HG03342 (cell line): ENCODE measurements around the gene LZTS2.

Source experiments
- ATAC-seq: cut with Tn5 transposase; IDR thresholded peaks from one replicate; pipeline ENCODE4 v1.9.1; 2021; ENCODE audit warnings: mild to moderate bottlenecking, moderate library complexity; ENCODE audit not compliant: unreplicated experiment

The LZTS2 gene

DNA sequence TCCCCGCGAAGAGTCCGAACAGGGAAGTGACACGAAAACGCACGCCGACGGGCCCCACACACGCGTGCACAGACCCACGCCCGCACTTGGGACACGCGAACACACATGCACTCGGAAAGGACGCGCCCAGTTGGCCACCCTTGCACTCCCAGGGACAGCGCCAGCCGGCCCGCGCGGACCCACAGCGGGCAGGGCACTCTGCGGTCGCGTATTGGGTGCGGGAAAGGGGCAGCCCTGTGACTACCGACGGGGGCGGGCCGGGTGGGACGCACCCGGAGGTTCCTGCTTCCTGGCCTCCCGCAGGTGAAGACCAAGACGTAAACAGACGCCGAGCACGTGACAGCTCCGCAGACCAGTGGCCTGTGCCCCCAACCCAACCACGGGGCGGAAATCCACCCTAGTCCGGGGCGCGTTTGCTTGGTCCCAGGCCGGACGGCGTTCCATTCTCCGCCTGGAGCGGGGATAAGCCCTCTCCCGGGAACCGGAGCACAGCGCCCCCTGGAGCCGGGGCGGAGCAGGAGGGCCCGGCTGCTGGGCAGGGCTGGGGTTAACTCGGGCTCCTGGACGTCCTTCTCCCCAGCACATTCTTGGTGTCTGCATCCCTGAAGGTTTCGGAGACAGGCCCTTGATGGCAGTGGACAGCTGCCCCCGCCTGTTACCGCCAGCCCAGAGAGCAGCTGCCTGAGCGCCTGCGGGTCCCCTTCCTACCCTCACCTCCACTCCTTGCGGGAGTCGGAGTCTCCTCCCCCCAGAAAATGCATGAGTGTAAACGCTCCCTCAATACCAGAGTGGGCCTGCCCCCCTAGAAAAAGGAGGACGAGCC is 2.0 kb upstream of the LZTS2 start:
- ATAC-seq: no peak

GRCh38 chr10:100998183-100998990 is 1.2 kb upstream of the LZTS2 start:
- ATAC-seq: no peak

DNA sequence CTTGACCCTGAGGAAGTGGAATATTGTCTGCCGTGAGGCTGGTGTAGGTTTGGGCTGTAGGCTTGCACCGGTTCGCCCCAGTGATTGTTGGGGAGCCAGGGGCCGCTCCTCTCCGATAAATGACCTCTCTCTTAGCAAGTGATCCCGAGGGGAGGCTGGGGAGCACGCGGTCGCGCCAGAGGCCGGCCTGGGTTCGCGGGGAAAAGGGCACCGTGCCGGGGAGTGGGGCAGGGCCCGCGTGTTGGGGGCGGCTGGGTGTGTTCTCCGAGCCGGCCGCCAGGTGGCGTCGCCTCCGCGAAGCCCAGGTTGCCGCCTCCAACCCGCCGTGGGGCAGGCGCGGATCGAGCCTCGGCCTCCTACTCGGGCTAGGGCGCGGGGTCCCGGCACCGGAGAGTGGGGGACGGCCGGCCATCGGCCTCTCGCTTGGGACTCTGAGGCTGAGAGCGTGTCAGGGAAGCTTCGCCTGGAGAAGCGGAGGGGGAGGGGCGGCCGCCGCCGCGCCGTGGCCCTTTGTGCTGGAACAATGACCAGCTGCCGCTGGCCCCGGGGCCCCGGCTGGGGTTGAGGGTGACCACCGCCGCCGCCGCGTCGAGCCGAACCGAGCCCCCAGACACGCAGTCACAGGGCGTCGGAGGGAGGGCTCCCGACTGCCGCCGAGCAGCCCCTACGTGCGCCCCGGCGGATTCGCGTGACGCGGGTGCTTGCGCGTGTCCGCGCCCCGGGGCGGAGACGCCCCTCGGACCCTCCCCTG is 442 bp upstream of the LZTS2 start:
- peak; percentile 51 for ATAC-seq

GRCh38 chr10:101000127-101000914 is 713 bp downstream of the LZTS2 start:
- ATAC-seq: no peak

DNA sequence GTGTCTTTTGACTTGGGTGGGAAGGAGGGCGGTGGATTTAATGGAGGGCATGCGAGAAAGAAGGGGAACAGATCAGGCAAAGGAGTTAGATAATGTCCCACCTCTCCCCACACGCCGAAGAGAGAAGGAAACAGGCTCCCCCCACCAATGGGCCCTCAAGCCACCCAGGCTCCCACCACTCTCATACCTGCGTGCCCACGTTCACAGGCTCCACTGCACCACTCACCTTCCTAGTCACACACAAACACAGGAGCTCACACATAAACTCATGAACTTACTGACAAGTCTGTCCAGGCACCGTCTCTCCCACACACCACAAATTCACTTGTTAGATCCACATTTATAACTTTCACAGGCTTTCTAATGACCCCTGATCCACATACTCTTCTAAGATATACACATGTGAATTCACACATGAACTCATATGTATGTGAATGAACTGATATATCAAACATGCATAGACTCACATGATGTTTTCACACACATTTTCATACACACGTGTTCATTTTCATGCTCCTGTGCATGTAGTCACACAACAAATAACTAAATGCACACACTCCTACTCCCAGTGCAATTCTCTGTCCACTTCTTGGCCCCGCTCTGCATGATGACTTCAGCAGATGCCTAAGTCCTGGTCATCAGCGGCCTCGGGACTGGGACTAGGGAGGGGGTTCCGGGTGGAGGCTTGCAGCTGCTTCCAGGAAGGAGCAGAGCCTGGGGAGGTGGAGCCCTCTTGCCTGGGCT is 1.5 kb downstream of the LZTS2 start:
- ATAC-seq: no peak

GRCh38 chr10:101001659-101002035 is 2.0 kb downstream of the LZTS2 start:
- ATAC-seq: no peak

GRCh38 chr10:101002456-101002855 is 2.8 kb downstream of the LZTS2 start:
- no peak for ATAC-seq

GRCh38 chr10:101003639-101004206 is 4.1 kb downstream of the LZTS2 start:
- no peak for ATAC-seq

GRCh38 chr10:101005361-101005760 is 5.8 kb downstream of the LZTS2 start:
- ATAC-seq: no peak

DNA sequence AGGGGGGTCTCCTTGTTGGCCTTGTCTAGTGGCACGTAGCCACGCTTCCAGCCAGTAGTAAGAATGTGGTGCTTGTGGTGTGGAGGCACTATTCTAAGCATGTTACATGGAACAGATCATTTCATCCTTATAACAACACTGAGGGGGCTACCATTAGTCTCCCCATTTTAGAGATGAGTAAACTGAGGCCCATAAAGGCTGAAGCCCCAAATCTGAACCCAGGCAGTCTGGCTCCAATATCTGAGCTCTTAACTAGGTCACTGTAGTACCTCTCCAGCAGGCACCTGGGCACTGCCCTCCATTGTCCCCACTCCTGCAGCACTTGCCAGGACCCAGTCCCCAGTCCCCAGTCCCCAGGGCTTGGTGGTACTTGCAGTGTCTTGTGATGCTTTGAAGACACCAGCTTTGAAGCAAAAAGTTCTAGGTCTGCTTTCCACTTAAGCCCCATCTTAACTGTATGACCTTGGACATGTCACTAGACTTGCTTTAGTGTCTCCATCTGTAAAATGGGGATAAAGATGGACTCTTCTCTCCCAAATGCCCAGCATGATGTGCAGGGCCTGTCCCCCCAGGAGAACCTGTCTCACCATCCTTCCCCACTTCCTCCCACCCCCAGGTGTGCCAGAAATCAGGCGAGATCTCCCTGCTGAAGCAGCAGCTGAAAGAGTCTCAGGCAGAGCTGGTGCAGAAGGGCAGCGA is 6.4 kb downstream of the LZTS2 start:
- no peak for ATAC-seq

GRCh38 chr10:101006593-101007098 is 7.0 kb downstream of the LZTS2 start:
- no peak for ATAC-seq

- ATAC-seq: no peak
Measured at GRCh38 chr10:101007099-101007711, 7.6 kb downstream of the LZTS2 start.

- ATAC-seq: no peak
Measured at GRCh38 chr10:101007915-101008822, 8.6 kb downstream of the LZTS2 start.

DNA sequence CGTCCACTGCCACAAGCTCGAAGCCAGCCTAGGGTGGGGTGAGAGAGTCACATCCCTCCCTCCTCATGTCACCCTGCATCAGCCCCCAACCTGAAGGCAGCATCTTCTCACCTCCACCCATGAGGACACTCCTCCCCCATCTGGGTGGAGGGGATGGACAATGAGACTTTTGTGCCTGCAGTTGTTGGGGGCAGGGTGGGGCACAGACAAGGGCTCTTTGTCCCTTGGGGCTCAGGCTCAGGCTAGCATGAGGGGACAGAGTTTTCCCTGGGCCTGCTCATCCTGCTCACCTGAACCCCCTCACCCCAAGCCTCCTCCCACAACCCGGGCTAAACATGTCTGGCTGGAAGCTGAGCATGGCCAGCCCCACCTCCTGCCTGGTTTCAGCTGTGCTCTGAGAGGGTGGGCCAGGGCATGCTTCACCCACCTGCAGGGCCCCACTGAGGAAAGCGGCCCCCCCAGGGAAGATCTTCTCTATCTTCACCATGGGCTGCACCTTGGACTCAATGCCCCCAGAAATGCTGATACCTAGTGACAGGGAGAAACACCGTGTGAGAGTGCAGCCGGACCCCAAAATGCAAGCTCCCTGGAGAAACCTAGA is 9.3 kb downstream of the LZTS2 start:
- no peak for ATAC-seq

GRCh38 chr10:101010329-101010728 is 10.7 kb downstream of the LZTS2 start:
- no peak for ATAC-seq

DNA sequence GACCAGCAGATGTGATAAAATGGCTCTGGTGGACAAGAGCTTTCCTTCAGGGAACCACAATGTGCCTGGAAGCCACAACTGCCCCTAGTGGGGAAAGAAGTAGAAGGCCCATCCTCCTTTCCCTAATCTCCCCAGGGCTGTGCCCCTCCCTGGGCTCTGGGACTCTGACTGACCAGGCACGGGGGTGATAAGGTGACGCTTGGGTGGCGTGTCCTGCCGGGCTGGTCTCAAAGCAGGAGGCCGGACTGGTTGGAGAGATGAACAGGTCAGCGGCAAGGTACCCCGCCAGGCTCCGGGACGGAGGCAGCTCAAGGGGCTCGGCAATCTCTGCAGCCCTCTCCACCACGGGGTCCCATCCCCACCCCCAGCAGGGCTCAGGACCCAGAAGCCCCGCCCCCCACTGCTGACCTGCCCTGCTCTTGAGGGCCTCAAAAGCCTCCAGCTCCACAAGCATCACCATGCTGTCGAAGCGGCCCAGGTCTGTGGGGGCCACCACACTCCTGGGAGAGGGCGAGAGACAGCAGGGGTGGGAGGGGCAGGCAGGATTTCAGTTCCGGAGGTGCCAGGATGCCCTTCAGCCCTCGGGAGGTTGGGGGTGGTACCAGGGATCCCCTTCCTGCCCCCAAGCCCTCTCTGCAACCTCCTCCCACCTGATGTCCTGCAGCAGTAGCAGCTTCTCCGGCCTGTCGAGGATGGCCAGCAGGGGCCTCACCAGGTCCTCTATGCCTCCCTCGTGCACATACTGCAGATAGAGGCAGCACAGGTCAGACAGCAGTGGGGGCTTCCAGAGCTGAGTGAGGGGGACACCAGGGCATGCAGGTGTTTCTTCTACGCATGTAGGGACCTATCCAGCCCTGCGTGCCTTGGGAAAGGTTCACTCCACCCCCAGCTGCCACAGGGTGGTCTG is 12.2 kb downstream of the LZTS2 start:
- no peak for ATAC-seq
